ENCODE data around the gene CDKAL1.

DNA sequence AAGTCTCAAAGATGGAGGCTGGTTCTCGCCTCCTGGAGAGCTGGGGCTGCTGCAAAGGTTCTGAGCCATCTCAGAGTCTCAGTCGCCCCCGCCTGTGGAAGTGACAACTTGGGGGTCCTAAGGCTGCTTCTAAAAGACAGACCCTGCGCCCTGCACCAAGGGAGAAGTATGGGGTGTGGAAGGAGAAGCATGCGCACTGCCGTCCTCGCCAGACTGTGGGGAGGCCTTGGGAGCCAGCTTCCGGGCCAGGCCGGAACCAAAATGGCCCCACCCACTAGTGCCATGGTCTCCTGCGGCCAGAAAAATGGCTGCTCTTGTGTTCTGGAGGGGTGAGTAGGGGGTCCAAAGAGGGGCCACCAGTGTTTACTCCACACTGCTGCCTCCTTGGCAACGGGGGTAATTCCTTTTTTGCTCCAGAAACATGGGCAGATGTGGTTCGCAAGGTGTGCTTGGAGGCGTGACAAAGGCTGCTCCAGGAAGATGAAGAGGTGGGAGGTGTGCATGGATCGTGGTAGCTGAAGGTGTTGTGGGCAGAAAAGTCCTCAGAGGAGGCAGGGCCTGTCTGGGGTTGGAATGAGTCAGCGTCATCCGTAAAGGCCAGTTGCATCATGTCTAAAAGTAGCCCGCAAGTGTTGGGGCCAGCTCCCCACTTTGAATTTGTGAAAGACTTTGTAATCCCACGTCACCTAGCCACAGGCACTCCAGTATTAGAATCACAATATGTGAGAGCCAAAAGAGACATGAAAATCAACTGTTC is 729.5 kb downstream of the CDKAL1 start:
- TF ChIP-seq, protein P1, sequence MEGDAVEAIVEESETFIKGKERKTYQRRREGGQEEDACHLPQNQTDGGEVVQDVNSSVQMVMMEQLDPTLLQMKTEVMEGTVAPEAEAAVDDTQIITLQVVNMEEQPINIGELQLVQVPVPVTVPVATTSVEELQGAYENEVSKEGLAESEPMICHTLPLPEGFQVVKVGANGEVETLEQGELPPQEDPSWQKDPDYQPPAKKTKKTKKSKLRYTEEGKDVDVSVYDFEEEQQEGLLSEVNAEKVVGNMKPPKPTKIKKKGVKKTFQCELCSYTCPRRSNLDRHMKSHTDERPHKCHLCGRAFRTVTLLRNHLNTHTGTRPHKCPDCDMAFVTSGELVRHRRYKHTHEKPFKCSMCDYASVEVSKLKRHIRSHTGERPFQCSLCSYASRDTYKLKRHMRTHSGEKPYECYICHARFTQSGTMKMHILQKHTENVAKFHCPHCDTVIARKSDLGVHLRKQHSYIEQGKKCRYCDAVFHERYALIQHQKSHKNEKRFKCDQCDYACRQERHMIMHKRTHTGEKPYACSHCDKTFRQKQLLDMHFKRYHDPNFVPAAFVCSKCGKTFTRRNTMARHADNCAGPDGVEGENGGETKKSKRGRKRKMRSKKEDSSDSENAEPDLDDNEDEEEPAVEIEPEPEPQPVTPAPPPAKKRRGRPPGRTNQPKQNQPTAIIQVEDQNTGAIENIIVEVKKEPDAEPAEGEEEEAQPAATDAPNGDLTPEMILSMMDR (IDR thresholded peaks at IDR 0.05; ENCODE audit: low read length) = no peak
- no peak for TF ChIP-seq EZH2 (optimal IDR thresholded peaks at IDR 0.05; ENCODE audit: low read depth, low read length)
- TF ChIP-seq EZH2phosphoT487 (IDR thresholded peaks at IDR 0.05; ENCODE audit: low read length) = no peak
